NCI-H187 (cell line): Measurements from ENCODE around the gene FPR3.
"Not testable (repeated sequence)": the region's sequence is repeated elsewhere in the genome, so short reads cannot be mapped to it uniquely, and the experiment has no call there.

Source experiments
- DNase-seq, 2 experiments: peaks; one replicate each; lab custom pipeline; 2025; lab: John Stamatoyannopoulos, UW

The FPR3 gene, protein sequence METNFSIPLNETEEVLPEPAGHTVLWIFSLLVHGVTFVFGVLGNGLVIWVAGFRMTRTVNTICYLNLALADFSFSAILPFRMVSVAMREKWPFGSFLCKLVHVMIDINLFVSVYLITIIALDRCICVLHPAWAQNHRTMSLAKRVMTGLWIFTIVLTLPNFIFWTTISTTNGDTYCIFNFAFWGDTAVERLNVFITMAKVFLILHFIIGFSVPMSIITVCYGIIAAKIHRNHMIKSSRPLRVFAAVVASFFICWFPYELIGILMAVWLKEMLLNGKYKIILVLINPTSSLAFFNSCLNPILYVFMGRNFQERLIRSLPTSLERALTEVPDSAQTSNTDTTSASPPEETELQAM

DNA sequence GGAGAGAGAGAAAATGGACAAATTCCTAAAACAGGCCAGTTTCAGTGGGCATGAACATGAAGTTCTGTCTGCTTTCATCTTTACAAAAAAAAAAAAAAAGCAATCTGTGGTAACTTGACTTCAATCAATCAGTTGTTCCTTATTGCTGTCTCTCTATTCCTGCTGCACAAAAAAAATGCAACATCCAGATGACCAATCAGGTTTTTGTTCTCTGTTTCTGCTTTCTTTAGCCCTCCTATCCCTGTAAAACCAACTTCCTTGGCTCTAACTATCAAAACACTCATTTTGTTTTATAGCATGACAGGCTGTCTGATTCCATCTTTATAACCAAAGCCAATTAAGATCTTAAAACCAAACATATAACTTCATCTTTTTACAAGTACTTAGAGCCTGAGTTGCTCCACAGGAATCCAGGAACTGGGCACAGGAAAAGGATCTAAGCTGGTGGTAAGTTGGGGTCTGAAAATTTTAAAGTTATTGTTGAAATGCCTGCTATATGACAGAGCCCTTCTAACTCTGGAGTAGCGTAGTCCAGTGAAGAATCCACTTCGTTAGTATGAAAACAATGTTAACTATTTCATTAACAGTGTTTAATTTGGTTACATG, at the start of gene FPR3:
FPR3 (plus strand) TSS at position 273 of the 606 bp plus-strand sequence. CDS start 28,592 bp downstream, outside the sequence.
- no peak for DNase-seq

- no peak for DNase-seq
Observed at GRCh38 chr19:51746731-51747130, 48.2 kb upstream of the FPR3 start.

- DNase-seq, result no peak
Observed at GRCh38 chr19:51749979-51750378, 45.0 kb upstream of the FPR3 start.

- DNase-seq, result no peak
Observed at GRCh38 chr19:51750400-51751094, 44.4 kb upstream of the FPR3 start.

GRCh38 chr19:51751655-51752054, 43.3 kb upstream of the FPR3 start, which contains the start of gene FPR1:
Gene FPR1 (minus strand): TSS chr19:51751878. CDS start chr19:51746994, 4,884 bp downstream.
- DNase-seq, result no peak

DNA sequence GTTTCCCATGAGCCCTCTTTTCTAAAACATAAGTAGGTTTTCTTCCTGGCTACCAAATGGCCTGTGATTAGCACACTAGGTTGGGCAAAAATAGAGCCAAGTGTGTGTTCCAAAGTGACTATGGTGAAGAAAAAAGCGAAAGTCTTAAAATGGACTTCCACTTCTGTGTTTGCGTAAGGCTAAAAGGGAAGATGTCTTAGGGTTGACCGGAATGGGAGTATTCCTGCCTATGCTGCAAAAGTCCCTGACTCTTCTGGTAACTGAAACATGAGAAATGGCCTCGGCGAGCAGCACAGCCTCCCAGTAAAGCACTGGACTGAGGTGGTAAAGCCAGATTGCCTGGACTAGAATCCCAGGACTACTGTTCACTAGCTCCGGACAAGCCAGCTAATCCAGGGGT, 40.8 kb upstream of the FPR3 start:
- DNase-seq, result no peak

GRCh38 chr19:51754770-51755169, 40.2 kb upstream of the FPR3 start:
- no peak for DNase-seq

GRCh38 chr19:51755571-51755970, 39.4 kb upstream of the FPR3 start:
- DNase-seq, result no peak

GRCh38 chr19:51760697-51761356, 34.1 kb upstream of the FPR3 start, which contains the start of gene FPR2:
Gene FPR2 (plus strand): TSS chr19:51761180. CDS start chr19:51768659, 7,479 bp downstream.
- DNase-seq, result no peak

GRCh38 chr19:51761696-51762095, 33.3 kb upstream of the FPR3 start:
- DNase-seq, result no peak

DNA sequence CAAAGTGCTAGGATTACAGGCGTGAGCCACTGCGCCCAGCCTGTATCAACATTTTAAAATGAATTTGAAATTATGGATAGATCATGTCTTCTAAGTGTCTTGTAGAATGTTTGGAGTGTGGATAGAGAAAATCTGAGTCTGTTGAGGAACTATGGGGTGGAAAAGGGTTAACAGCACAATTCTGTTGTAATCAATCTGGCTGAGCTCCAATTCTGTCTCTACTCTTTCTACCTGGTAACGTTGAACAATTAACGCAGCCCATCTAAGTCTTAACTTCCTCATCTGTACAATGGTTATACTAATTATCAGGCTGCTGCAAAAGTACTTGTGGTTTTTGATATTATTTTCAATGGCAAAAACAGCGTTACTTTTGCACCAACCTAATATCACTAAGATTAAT, 29.9 kb upstream of the FPR3 start:
- no peak for DNase-seq

DNA sequence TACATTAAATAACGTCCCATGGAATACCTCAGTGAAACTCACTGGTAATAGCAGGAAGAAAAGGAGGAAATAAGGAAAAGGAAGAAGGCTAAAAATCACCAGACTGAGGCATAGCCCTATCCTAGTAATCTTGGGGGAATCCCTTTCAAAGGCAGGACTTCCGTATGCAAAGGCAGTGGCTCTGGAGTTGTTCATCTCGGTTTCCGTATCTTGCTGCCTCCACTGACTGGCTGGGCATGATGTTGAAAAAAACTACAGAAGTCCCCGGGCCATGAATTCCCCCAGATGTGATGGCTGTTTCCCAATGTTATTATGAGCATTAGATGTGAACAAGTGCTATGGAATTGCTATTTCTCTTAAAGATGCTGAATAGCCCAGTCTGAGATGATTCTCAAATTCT, 28.5 kb upstream of the FPR3 start:
- no peak for DNase-seq

- no peak for DNase-seq
Observed at GRCh38 chr19:51771376-51772130, 23.4 kb upstream of the FPR3 start.

GRCh38 chr19:51772977-51773376, 22.0 kb upstream of the FPR3 start:
- no peak for DNase-seq

- not testable (repeated sequence) for DNase-seq
Observed at GRCh38 chr19:51776561-51776960, 18.4 kb upstream of the FPR3 start.

GRCh38 chr19:51777570-51778462, 17.1 kb upstream of the FPR3 start:
- DNase-seq, result peak in 1 of 2 experiments; percentile 26

- no peak for DNase-seq
Observed at GRCh38 chr19:51779181-51779580, 15.8 kb upstream of the FPR3 start.

DNA sequence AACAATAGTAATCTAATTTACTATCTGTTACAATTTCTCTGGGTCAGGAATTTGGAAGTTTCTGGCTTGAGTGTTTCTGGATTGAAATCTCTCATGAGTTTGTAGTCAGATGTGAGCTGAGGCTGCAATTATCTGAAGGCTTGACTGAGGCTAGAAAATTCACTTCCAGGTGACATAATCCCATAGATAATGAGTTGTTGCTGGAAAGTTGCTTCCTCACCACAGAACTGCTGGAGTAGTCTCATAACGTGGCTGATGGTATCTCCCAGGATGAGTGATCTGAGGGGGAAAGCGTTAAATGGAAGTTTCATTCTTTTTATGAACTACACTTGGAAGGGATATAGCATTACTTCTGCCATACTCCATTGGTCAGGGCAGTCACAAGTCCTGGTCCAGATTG, 15.3 kb upstream of the FPR3 start:
- DNase-seq, result no peak

GRCh38 chr19:51780270-51780669, 14.7 kb upstream of the FPR3 start:
- no peak for DNase-seq

GRCh38 chr19:51781999-51782398, 13.0 kb upstream of the FPR3 start:
- no peak for DNase-seq

DNA sequence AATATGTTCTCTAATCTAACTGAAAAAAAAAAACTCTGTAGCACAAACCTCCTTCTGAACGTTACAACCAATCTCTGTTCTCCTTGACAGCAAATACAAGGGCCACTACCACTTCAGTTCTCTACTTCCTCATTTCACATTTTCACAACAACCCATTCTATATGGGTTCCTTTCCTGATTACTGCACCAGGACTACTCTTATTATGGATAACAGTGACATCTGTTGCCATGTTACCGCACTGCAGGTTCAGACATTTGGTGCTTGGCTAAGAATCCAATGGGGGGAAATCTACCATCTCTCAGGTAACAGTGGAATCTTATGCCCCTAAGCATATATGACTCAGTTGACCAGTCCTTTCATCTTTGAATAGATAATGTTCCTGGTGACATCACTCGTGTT, 11.6 kb upstream of the FPR3 start:
- no peak for DNase-seq
